ENCODE results near the gene PRKAR1B.

GRCh38 chr7:646951-647350 is 80.1 kb downstream of the PRKAR1B start:
- TF ChIP-seq EP300 (IDR thresholded peaks at IDR 0.05) (no peak), POLR2AphosphoS5 (IDR thresholded peaks at IDR 0.05) (no peak), POLR2A (IDR thresholded peaks at IDR 0.05) (no peak)
- TF ChIP-seq, protein P1, sequence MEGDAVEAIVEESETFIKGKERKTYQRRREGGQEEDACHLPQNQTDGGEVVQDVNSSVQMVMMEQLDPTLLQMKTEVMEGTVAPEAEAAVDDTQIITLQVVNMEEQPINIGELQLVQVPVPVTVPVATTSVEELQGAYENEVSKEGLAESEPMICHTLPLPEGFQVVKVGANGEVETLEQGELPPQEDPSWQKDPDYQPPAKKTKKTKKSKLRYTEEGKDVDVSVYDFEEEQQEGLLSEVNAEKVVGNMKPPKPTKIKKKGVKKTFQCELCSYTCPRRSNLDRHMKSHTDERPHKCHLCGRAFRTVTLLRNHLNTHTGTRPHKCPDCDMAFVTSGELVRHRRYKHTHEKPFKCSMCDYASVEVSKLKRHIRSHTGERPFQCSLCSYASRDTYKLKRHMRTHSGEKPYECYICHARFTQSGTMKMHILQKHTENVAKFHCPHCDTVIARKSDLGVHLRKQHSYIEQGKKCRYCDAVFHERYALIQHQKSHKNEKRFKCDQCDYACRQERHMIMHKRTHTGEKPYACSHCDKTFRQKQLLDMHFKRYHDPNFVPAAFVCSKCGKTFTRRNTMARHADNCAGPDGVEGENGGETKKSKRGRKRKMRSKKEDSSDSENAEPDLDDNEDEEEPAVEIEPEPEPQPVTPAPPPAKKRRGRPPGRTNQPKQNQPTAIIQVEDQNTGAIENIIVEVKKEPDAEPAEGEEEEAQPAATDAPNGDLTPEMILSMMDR (IDR thresholded peaks at IDR 0.05), result no peak

Data from stomach (tissue), 4 donors.